Body of pancreas (tissue), 4 donors: ENCODE data around the gene NMRAL1.

ENCODE experiments used
- CTCF ChIP-seq, 7 experiments: fragments of 450-650 bp in 4 of 7; fragments of 200-600 bp in 3 of 7; sonication (generic) in 3 of 7; IDR thresholded peaks; one replicate each; pipeline ENCODE4 v1.5.1; 2016 to 2019; ENCODE audit warnings: antibody characterized with exemption in 7 of 7
- POLR2A ChIP-seq, 3 donors: fragments of 450-650 bp; IDR thresholded peaks; one replicate each; pipeline ENCODE4 v1.6.1; 2016; ENCODE audit warnings: antibody characterized with exemption in 3 of 3, mild to moderate bottlenecking in 2 of 3

GRCh38 chr16:4505356-4506147 is 31.1 kb upstream of the NMRAL1 start:
- TF ChIP-seq CTCF (IDR thresholded peaks at IDR 0.05) (no peak), POLR2A (IDR thresholded peaks at IDR 0.05) (no peak)
